LNCAP (cell line): ENCODE measurements around the gene DUSP16.

Source experiments
- CTCF ChIP-seq: fragments of 450-650 bp; IDR thresholded peaks from 2 replicates; pipeline ENCODE4 v1.5.1; 2017; ENCODE audit warnings: mild to moderate bottlenecking

The DUSP16 gene

DNA sequence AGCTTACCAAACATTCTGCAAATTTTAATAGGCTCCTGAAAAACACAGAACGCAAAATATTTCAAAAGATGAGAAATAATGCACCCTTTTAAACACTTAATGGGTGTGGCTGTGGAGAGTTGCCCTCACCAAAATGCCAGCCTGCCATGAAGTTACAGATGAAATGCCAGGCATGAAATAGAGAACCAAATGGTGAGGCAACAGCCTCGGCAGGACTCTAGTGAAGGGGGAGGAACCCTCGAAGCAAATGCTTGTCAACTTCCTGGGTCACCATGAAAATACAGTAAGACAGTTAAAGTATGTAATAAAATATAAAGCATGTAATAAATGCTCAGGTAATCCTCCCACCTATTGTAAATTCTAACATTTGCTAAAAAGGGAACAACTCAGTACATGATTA is 24.1 kb downstream of the DUSP16 start:
- TF ChIP-seq CTCF, result no peak

DNA sequence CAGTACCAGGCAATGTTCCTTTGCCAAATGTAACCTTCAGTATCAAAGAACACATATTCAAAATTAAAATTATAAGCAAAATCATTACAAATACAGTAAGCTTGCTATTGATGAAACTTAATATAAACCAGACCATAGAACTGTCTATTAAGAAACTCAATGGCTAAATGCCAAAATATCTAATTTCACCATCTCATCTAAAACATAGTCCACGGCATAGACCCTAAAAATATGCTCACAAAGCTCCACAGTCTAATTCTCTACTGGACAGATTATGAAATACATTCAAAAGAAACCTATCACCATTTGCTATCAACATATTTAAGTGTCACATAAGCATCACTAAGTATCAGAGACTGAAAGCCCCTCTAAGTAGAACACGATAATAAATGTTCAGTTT is 25.2 kb downstream of the DUSP16 start:
- no peak for TF ChIP-seq CTCF

GRCh38 chr12:12534975-12535374 is 27.7 kb downstream of the DUSP16 start:
- TF ChIP-seq CTCF, result no peak

GRCh38 chr12:12534166-12534866 is 28.3 kb downstream of the DUSP16 start:
- no peak for TF ChIP-seq CTCF

- TF ChIP-seq CTCF, result no peak
These were observed 29.3 kb downstream of the DUSP16 start for GRCh38 chr12:12533238-12533829.

DNA sequence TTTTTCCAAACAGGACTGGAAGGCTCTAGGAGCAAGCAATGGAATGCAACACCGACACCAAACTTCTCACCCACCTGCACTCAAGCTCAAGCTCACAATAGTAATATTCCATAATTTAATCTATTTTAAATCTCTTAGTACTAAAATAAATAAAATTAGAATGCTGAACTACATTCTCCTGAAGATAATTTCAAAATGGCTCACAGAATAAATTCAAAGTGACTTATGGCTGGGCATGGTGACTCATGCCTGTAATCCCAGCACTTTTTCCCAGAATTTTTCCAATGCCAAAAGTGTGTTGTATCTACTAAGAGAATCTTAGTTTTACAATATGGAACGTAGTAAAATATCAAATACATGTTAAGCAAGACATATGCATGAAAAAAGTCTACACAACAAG is 31.5 kb downstream of the DUSP16 start:
- no peak for TF ChIP-seq CTCF

DNA sequence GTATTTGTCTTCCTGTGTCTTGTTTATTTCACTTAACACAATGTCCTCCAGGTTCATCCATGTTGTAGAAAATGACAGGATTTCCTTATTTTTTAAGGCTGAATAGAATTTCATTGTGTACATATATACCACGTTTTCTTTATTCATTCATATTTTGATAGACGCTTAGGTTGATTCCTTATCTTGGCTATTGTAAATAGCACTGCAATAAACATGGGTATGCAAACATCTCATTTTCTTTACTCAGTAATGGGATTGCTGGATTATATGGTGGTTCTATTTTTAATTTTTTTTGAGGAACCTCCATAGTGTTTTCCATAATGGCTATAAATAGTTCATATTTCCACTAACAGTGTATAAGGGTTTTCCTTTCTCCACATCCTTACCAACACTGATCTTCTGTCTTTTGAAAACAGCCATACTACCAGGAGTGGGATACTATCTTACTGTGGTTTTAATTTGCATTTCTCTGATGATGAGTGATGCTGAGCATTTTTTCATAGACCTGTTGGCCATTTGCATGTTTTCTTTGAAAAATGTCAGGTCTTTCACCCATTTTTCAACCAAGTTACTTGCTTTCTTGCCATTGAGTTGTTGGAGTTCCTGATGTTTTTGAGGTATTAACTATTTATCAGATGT is 32.8 kb downstream of the DUSP16 start:
- no peak for TF ChIP-seq CTCF
